Spleen (tissue), 7 donors: ENCODE measurements around the gene CSH1.

Experiments
- CTCF ChIP-seq, 11 experiments: fragments of 200-600 bp in 7 of 11; fragments of 450-650 bp in 4 of 11; sonication (generic) in 4 of 11; IDR thresholded peaks in 8 of 11; conservative IDR thresholded peaks in 3 of 11; 1 replicate in 7 of 11; 2 replicates in 4 of 11; pipeline versions ENCODE4 v1.4.0 to v1.8.0; 2016 to 2021; ENCODE audit warnings: antibody characterized with exemption in 11 of 11, inconsistent platforms in 4 of 11, mild to moderate bottlenecking in 1 of 11
- POLR2A ChIP-seq, 3 donors: fragments of 450-650 bp; IDR thresholded peaks; one replicate each; pipeline ENCODE4 v1.5.1; 2017; ENCODE audit warnings: antibody characterized with exemption in 3 of 3, mild to moderate bottlenecking in 1 of 3
- donor health status: DM: no; HTN: no; CAD: no; lungs with moderate emphysema.
- donor health status: DM: no; HTN: no; CAD: no.
- donor health status: DM: no; HTN: no; CAD: no.

GRCh38 chr17:63928172-63928666, 31.8 kb upstream of the CSH1 start:
- TF ChIP-seq CTCF (IDR thresholded peaks at IDR 0.05 in 8 of 11, conservative IDR thresholded peaks at IDR 0.05 in 3 of 11) (no peak), POLR2A (IDR thresholded peaks at IDR 0.05) (no peak)
